ENCODE measurements around the gene UBA1.

The UBA1 gene

DNA sequence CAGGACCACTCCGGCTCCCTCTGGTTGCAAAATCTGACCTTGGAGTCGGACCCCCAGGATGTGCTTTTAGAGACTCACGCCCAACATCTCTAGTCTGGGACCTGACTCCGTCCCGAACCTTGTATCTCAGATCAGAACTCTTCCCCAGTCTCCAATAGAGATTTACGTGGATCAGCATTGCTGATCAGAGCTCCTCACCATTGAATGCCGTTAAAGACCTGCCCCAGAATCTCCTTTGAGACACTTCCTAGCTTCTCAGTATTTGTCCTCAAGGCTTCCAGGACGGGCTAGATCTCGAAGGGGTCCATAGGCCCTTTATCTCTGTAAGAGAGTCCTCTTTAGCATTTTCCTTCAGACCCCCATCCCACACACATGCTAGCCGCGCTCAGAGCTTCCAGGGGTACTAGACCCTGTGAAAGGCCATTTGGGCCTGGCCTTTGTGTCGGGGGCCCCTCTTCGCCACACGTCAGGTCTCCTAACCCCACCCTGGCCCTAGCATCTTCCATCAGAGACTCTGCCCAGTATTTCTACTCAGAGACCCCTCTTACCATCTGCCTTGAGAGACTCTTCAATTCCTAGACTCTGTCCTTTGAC, 662 bp downstream of the UBA1 start:
- peak overlapping the region; percentile 96 for H3K27ac Mint-ChIP-seq
- peaks cover 18% of the 10 kb centered on the region for H3K36me3 Mint-ChIP-seq
- H3K4me3 Mint-ChIP-seq, result peak overlapping the region; percentile 97
- ATAC-seq, result no peak
- H3K4me1 Mint-ChIP-seq, result peaks cover 55% of the 10 kb centered on the region
- no peaks in the 10 kb centered on the region for H3K27me3 Mint-ChIP-seq
- no peaks in the 10 kb centered on the region for H3K9me3 Mint-ChIP-seq

DNA sequence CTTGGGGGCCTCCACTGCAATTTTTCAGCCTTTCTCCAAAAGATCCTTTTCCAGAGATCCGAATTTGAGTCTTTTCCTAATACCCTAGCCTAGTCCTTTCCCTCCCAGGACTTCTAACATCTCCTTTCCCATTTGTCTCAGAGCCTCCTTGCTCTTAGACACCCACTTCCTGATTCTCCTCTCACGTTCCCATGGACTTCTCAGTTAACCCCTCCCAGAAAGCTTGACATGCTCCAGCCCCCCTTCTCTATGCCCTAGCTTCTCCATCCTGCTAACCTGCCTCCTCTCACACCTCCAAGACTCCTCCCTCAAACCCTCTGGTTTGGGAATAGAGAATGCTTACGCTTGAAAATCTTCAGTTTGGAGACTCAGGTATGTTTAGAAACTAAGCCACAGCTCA, 2.5 kb downstream of the UBA1 start:
- Mint-ChIP-seq H3K36me3 (peaks cover 23% of the 10 kb centered on the region), H3K4me1 (peaks cover 46% of the 10 kb centered on the region)

DNA sequence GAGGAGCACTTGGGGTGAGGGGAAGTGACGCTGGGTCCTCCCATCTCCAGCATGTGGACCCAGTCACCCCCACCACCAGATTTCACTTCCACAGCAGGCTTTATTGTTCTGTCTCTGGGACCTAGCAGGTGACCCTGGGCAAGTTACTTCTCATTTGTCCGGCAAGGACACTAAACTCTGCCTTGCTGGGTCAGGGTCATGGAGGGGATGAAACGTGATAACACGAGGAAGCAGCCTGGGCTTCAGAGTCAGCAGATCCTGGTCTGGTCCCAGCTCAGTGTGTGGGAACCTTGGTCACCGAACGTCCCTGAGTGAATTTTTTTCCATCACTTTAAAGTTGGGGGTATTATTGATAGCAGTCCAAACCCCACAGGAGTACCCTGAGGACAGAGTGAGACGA, 3.9 kb downstream of the UBA1 start:
- H3K4me1 Mint-ChIP-seq, result peaks cover 44% of the 10 kb centered on the region
- peaks cover 37% of the 10 kb centered on the region for H3K36me3 Mint-ChIP-seq
- H3K27ac Mint-ChIP-seq, result no peak overlapping the region

More for the DNA sequence above, 2.5 kb downstream of the UBA1 start:
- H3K9me3 Mint-ChIP-seq, result no peaks in the 10 kb centered on the region
- no peak for ATAC-seq
- no peaks in the 10 kb centered on the region for H3K27me3 Mint-ChIP-seq
- peak overlapping the region; percentile 97 for H3K4me3 Mint-ChIP-seq
- peak overlapping the region; percentile 96 for H3K27ac Mint-ChIP-seq

DNA sequence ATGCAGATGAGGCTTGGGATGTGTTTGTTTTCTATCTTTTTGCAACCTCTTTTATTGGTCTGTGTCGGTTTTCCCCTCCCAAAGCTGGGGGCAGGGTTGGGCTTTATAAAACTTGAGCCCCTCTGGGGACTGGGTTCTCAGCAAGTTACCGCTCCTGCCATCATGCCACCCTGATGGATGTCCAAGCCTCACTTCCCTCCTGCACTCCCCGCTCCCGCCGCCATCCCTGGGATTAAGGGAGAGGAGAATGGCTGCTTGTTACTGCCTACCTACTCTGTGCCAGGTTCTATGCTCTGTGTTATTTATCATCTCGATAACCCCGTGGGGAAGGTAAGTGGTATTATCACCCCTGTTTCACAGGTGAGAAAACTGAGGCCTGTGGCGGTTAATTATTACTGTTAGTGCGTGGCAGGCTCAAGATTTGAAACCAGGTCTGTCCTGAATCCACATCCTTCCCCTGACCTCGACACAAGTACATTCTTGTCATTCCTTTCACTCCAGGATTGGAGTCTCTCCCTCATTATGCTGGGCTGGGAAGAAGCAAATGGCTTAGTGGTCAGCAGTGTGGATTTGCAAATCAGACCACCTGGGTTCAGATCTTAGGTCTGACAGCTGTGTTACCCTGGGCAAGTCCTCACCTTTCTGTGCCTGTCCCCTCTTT, 4.5 kb downstream of the UBA1 start:
- Mint-ChIP-seq H3K4me1 (peaks cover 38% of the 10 kb centered on the region), H3K36me3 (peaks cover 41% of the 10 kb centered on the region), H3K27me3 (no peaks in the 10 kb centered on the region), H3K4me3 (no peak overlapping the region), H3K27ac (no peak overlapping the region), H3K9me3 (no peaks in the 10 kb centered on the region)
- no peak for ATAC-seq

More for the DNA sequence above, 3.9 kb downstream of the UBA1 start:
- no peaks in the 10 kb centered on the region for H3K27me3 Mint-ChIP-seq
- no peaks in the 10 kb centered on the region for H3K9me3 Mint-ChIP-seq
- no peak for ATAC-seq
- H3K4me3 Mint-ChIP-seq, result no peak overlapping the region

DNA sequence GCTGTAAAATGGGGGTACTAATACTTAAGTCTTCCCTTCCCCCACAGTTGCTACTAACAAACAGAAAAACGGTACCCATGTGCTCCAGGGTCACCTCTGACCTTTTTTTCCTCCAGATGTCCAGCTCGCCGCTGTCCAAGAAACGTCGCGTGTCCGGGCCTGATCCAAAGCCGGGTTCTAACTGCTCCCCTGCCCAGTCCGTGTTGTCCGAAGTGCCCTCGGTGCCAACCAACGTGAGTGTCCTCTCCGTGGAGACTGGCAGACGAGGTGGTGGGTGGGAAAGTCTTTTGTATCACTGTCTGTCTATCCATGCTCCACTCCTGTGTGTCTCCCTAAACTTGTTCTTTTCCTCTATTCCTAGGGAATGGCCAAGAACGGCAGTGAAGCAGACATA, 5.1 kb downstream of the UBA1 start:
- peaks cover 44% of the 10 kb centered on the region for H3K36me3 Mint-ChIP-seq
- no peaks in the 10 kb centered on the region for H3K9me3 Mint-ChIP-seq
- H3K4me3 Mint-ChIP-seq, result no peak overlapping the region
- H3K27me3 Mint-ChIP-seq, result no peaks in the 10 kb centered on the region
- no peak for ATAC-seq
- H3K27ac Mint-ChIP-seq, result no peak overlapping the region
- H3K4me1 Mint-ChIP-seq, result peaks cover 35% of the 10 kb centered on the region

DNA sequence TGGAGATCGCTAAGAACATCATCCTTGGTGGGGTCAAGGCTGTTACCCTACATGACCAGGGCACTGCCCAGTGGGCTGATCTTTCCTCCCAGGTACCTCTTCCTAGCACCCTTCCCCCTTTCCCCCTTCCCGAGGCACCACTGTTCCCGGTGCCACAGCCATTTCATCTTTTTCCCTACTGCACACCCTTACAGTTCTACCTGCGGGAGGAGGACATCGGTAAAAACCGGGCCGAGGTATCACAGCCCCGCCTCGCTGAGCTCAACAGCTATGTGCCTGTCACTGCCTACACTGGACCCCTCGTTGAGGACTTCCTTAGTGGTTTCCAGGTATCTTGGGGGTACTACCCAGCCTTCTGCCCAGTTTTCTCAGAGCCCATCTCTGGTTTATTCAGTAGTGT, 5.7 kb downstream of the UBA1 start:
- Mint-ChIP-seq H3K4me3 (no peak overlapping the region), H3K27ac (no peak overlapping the region), H3K36me3 (peaks cover 49% of the 10 kb centered on the region), H3K9me3 (no peaks in the 10 kb centered on the region), H3K4me1 (peaks cover 34% of the 10 kb centered on the region), H3K27me3 (no peaks in the 10 kb centered on the region)
- no peak for ATAC-seq

DNA sequence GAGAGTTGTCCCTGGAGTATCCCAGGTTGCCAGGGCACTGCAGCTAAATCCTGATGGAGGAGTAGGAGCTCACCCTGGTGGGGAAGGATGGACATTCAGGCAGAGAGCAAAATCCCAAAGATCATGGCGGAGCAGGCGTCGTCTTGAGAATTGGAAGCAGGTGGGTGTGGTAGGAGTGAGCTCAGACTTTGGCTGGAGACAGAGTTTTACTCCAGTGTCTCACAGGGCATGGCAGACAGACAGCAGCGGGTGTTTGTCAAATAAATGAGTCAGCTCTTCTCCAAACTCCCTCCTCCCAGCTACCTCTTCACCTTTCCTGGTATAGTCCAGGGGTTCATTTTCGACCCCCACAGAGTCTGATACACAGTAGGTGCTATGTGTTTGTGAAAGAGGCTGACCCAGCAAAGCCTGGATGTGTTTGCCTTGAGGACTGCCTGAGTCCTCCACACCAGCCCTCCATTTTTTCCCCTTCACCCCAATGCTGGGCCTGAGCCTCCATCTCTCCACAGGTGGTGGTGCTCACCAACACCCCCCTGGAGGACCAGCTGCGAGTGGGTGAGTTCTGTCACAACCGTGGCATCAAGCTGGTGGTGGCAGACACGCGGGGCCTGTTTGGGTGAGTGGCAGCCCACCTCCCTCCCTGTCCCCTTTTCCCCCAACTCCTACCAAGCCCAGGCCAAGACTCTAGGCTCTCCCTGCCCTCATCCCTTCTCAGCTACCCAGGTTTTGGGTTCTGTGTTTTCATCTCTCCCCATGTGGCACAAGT, 6.9 kb downstream of the UBA1 start:
- H3K27ac Mint-ChIP-seq, result no peak overlapping the region

DNA sequence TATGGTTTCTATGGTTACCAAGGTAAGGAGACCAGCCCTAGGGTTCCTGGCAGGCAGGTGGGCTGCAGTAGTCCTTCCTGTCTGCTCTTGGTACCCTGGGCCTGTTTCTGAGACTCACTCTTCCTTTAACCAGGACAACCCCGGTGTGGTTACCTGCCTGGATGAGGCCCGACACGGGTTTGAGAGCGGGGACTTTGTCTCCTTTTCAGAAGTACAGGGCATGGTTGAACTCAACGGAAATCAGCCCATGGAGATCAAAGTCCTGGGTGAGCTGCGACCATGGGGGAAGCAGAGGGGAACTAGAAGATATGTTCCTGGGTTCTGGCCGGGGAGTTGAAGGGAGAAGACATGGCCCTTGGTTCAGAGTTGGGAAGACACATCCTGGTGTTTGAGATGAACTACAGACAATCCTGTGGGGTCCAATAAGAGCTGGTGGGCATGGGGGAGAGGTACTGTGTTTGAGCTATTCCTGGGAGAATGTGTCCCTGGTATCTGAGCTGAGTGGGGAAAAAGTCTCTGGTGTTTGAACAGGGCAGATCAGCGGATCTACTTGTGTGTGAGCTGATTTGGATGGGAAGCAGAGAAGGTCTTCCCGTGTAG, 7.8 kb downstream of the UBA1 start:
- H3K4me1 Mint-ChIP-seq, result peaks cover 12% of the 10 kb centered on the region
- no peaks in the 10 kb centered on the region for H3K9me3 Mint-ChIP-seq
- H3K36me3 Mint-ChIP-seq, result peaks cover 48% of the 10 kb centered on the region
- H3K27ac Mint-ChIP-seq, result no peak overlapping the region
- no peak for ATAC-seq
- H3K4me3 Mint-ChIP-seq, result no peak overlapping the region
- no peaks in the 10 kb centered on the region for H3K27me3 Mint-ChIP-seq

More for the DNA sequence above, 6.9 kb downstream of the UBA1 start:
- Mint-ChIP-seq H3K27me3 (no peaks in the 10 kb centered on the region), H3K36me3 (peaks cover 57% of the 10 kb centered on the region), H3K4me3 (no peak overlapping the region), H3K9me3 (no peaks in the 10 kb centered on the region), H3K4me1 (peaks cover 21% of the 10 kb centered on the region)
- ATAC-seq, result no peak

DNA sequence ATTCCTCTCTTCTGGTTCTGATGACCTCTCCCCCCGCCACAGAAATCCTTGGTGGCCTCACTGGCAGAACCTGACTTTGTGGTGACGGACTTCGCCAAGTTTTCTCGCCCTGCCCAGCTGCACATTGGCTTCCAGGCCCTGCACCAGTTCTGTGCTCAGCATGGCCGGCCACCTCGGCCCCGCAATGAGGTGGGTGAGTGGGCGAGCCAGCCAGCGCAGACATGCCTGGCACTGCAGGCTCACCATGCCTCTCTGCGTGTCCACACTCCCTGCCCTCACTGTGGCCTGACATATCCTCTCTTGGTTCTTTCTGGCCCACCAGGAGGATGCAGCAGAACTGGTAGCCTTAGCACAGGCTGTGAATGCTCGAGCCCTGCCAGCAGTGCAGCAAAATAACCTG, 8.7 kb downstream of the UBA1 start:
- peaks cover 55% of the 10 kb centered on the region for H3K36me3 Mint-ChIP-seq
- H3K27me3 Mint-ChIP-seq, result no peaks in the 10 kb centered on the region
- no peaks in the 10 kb centered on the region for H3K9me3 Mint-ChIP-seq
- no peak for ATAC-seq
- no peak overlapping the region for H3K4me3 Mint-ChIP-seq
- H3K4me1 Mint-ChIP-seq, result peaks cover 3% of the 10 kb centered on the region
- H3K27ac Mint-ChIP-seq, result no peak overlapping the region

DNA sequence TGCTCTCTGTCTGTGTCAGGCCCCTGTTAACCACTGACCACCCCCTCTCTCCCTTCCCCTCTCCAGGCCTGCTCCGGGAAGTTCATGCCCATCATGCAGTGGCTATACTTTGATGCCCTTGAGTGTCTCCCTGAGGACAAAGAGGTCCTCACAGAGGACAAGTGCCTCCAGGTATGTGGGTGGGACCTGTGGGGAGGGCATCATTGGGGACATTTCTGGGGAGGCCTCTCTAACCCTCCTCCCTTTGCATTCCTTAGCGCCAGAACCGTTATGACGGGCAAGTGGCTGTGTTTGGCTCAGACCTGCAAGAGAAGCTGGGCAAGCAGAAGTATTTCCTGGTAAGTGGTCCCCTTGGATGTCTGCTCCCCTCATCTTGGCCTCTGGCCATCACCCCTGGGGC, 9.2 kb downstream of the UBA1 start:
- Mint-ChIP-seq H3K4me1 (no peaks in the 10 kb centered on the region), H3K27ac (no peak overlapping the region), H3K9me3 (no peaks in the 10 kb centered on the region), H3K27me3 (no peaks in the 10 kb centered on the region), H3K36me3 (peaks cover 56% of the 10 kb centered on the region), H3K4me3 (no peak overlapping the region)
- no peak for ATAC-seq

DNA sequence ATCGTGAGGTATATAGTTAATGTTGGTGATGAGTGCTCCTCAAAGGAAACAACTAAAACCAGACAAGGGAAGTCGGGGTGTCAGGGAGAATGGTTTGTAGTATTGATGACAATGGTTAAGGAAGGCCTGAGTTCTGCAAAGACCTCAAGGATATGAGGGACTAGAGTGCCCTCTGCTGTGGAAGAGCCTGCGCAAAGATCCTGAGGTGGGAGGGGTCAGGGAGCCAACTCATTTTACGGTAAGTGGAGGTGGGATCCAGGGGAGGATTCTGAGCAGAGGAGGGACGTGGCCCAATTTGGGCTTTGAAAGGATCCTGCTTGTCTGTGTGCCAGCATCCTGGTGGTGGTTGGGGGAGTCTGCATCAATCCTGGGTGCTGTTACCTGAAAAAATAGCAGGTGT, 11.3 kb downstream of the UBA1 start:
- Mint-ChIP-seq H3K4me3 (no peak overlapping the region), H3K27ac (no peak overlapping the region), H3K36me3 (peaks cover 46% of the 10 kb centered on the region), H3K27me3 (no peaks in the 10 kb centered on the region), H3K9me3 (no peaks in the 10 kb centered on the region), H3K4me1 (no peaks in the 10 kb centered on the region)
- ATAC-seq, result no peak

DNA sequence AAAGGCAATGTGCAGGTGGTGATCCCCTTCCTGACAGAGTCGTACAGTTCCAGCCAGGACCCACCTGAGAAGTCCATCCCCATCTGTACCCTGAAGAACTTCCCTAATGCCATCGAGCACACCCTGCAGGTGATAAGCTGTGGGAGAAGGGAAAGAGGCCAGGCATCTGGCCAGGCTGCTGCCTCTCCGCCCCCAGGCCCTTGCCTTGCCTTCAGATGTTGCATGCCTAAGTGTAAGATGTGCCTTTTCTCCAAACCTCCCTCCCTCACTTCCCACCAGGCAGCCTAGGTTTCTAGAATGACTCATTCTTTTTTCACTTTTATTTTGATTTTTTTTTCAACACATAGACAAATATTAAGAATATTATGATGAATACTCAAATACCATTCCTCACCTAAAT, 12.7 kb downstream of the UBA1 start:
- Mint-ChIP-seq H3K9me3 (no peaks in the 10 kb centered on the region), H3K27ac (no peak overlapping the region), H3K27me3 (no peaks in the 10 kb centered on the region), H3K4me1 (no peaks in the 10 kb centered on the region), H3K4me3 (no peak overlapping the region), H3K36me3 (peaks cover 44% of the 10 kb centered on the region)
- no peak for ATAC-seq

DNA sequence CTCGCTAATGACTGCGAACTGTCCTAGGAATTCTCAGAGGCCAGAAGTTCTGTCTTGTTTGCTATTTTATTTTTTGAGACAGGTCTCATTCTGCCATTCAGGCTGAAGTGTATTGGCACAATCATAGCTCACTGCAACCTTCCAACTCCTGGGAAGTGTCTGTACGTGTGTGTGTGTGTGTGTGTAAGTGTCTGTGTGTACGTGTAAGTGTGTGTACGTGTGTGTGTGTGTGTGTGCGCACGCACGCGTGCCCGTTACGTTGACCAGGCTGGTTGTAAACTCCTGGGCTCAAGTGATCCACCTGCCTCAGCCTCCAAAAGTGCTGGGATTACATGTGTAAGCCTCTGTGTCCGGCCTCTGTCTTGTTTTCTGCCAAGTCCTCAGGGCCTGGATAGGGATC, 14.5 kb downstream of the UBA1 start:
- Mint-ChIP-seq H3K27ac (no peak overlapping the region), H3K4me1 (no peaks in the 10 kb centered on the region), H3K36me3 (peaks cover 40% of the 10 kb centered on the region), H3K9me3 (no peaks in the 10 kb centered on the region), H3K27me3 (no peaks in the 10 kb centered on the region), H3K4me3 (no peak overlapping the region)
- no peak for ATAC-seq

DNA sequence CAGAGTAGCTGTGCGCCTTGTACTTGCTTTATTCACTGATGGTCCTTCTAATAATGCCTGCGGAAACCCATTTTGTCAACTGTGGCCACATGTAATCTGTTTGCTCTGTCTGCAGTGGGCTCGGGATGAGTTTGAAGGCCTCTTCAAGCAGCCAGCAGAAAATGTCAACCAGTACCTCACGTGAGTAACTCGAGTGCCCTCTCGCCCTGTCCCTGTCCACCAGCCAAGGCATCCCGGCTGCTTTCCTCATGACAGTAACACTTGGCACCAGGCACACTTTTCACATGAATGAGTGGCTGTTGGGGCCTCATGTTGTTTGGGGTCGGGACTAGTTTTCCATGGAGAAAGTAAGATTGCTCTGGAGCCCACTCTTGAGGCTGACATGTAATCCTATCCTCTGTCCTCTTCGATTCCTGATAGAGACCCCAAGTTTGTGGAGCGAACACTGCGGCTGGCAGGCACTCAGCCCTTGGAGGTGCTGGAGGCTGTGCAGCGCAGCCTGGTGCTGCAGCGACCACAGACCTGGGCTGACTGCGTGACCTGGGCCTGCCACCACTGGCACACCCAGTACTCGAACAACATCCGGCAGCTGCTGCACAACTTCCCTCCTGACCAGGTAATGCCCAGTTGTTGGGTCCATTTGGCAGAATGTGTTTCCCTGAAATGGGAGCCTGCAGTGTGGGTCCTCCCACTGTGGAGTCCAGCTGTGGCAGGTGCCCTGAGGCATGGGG, 16.0 kb downstream of the UBA1 start:
- H3K27me3 Mint-ChIP-seq, result no peaks in the 10 kb centered on the region
- no peak for ATAC-seq
- no peaks in the 10 kb centered on the region for H3K9me3 Mint-ChIP-seq
- H3K27ac Mint-ChIP-seq, result no peak overlapping the region
- H3K4me1 Mint-ChIP-seq, result no peaks in the 10 kb centered on the region
- H3K4me3 Mint-ChIP-seq, result no peak overlapping the region
- H3K36me3 Mint-ChIP-seq, result peaks cover 43% of the 10 kb centered on the region

All from stimulated activated memory B cell treated with anti-CD40 and anti-IgM and Interleukin-4, amounts not matched to agents 10 μg/mL and 1 μg/mL and 100 μg/mL, for 72 hours (primary cell).